H1 (cell line): Measurements from ENCODE around the gene WNT3A. TPM values are rescaled to one million over a fixed set of nuclear protein-coding genes. Genes with fewer than 3 reads are reported as not detected.
"Not testable (repeated sequence)": the region's sequence is repeated elsewhere in the genome, so short reads cannot be mapped to it uniquely, and the experiment has no call there.

ENCODE experiments used
- CTCF ChIA-PET: fragments of 300-600 bp; sonication (Branson Sonifier 250); formaldehyde crosslinking; loops from one replicate; lab custom pipeline; 2021; ENCODE audit not compliant: partially characterized antibody; lab: Charles Lee
- POLR2A ChIA-PET: fragments of 300-600 bp; sonication (Branson Sonifier 250); formaldehyde crosslinking; loops from one replicate; lab custom pipeline; 2021; ENCODE audit warnings: inconsistent platforms; ENCODE audit not compliant: partially characterized antibody; lab: Charles Lee
- DNase-seq, 2 experiments: peaks; one replicate each; pipeline versions ENCODE4 v3.0.0 to v3.0.0-alpha.2; 2010 to 2022; ENCODE audit warnings: low spot score in 2 of 2, low read depth in 1 of 2, mixed read lengths in 1 of 2
- FAIRE-seq: peaks from 2 replicates; lab custom pipeline; 2011; peaks lifted over from hg19 to GRCh38; lab: Jason Lieb, UNC
- H2AFZ ChIP-seq: 2 replicates; pipeline ENCODE4 v1.8.1; 2012; ENCODE audit warnings: low read length, inconsistent platforms
- H2AK5ac ChIP-seq: 2 replicates; pipeline ENCODE4 v1.6.1; 2013; ENCODE audit warnings: low read depth, low read length
- H2BK120ac ChIP-seq: replicated peaks from 2 replicates; pipeline ENCODE3; 2013; ENCODE audit warnings: low read depth, low read length, inconsistent platforms
- H2BK12ac ChIP-seq: 2 replicates; pipeline ENCODE4 v1.6.1; 2013; ENCODE audit warnings: low read depth, low read length
- H2BK15ac ChIP-seq: 2 replicates; pipeline ENCODE4 v1.6.1; 2013; ENCODE audit warnings: low read length
- H2BK20ac ChIP-seq: 2 replicates; pipeline ENCODE4 v1.6.1; 2013; ENCODE audit warnings: low read length
- H2BK5ac ChIP-seq: 2 replicates; pipeline ENCODE4 v1.6.1; 2013; ENCODE audit warnings: low read depth, low read length
- H3K14ac ChIP-seq: 2 replicates; pipeline ENCODE4 v1.6.1; 2013; ENCODE audit warnings: inconsistent platforms; ENCODE audit not compliant: insufficient read length
- H3K18ac ChIP-seq: 2 replicates; pipeline ENCODE4 v1.6.1; 2013; ENCODE audit warnings: low read length; ENCODE audit errors: extremely low read depth
- H3K23ac ChIP-seq: 2 replicates; pipeline ENCODE4 v1.6.1; 2013; ENCODE audit warnings: inconsistent platforms; ENCODE audit not compliant: insufficient read length
- H3K23me2 ChIP-seq: 2 replicates; pipeline ENCODE4 v1.6.1; 2013; ENCODE audit warnings: low read depth, low read length
- H3K27ac ChIP-seq: 2 replicates; pipeline ENCODE4 v1.6.1; 2011; ENCODE audit warnings: low read depth, low read length, inconsistent platforms
- H3K27me3 ChIP-seq, 4 experiments: replicated peaks in 1 of 4; 1 replicate in 1 of 4; 2 replicates in 3 of 4; pipeline versions ENCODE4 v1.6.1 to v1.8.1; 2011 to 2013; ENCODE audit warnings: low read length in 3 of 4, mild to moderate bottlenecking in 3 of 4, inconsistent platforms in 2 of 4, mixed read lengths in 2 of 4, moderate library complexity in 1 of 4; ENCODE audit not compliant: control insufficient read depth in 3 of 4, insufficient read depth in 3 of 4; ENCODE audit errors: extremely low read depth in 1 of 4
- H3K36me3 ChIP-seq, 4 experiments: 2 replicates each; pipeline versions ENCODE4 v1.6.1 to v1.8.1; 2011 to 2013; ENCODE audit warnings: mild to moderate bottlenecking in 4 of 4, low read length in 3 of 4, moderate library complexity in 2 of 4, control low read depth in 1 of 4, inconsistent platforms in 1 of 4; ENCODE audit not compliant: insufficient read depth in 4 of 4, control insufficient read depth in 2 of 4
- H3K4ac ChIP-seq: replicated peaks from 2 replicates; pipeline ENCODE3; 2013; ENCODE audit warnings: low read length, low read depth, mixed read lengths, inconsistent platforms; ENCODE audit not compliant: insufficient read length
- H3K4me1 ChIP-seq, 4 experiments: replicated peaks in 1 of 4; 1 replicate in 1 of 4; 2 replicates in 3 of 4; pipeline versions ENCODE4 v1.6.1 to v1.8.1; 2011 to 2013; ENCODE audit warnings: low read length in 3 of 4, inconsistent platforms in 2 of 4, mixed read lengths in 1 of 4; ENCODE audit not compliant: insufficient read depth in 4 of 4, control insufficient read depth in 3 of 4
- H3K4me2 ChIP-seq, 2 experiments: 2 replicates each; pipeline versions ENCODE4 v1.6.1 to v1.8.1; 2011 to 2013; ENCODE audit warnings: low read depth in 2 of 2, low read length in 2 of 2, control low read depth in 1 of 2, inconsistent platforms in 1 of 2, mild to moderate bottlenecking in 1 of 2; ENCODE audit not compliant: insufficient read depth in 1 of 2
- H3K4me3 ChIP-seq, 4 experiments: fragments of 200-600, 300-600 bp in 1 of 4; sonication (generic), shearing (Covaris generic), sonication (Bioruptor Twin) in 1 of 4; 2 replicates each; pipeline versions ENCODE4 v1.5.1 to v1.8.1; 2011 to 2016; ENCODE audit warnings: low read length in 4 of 4, low read depth in 3 of 4, control low read depth in 2 of 4, inconsistent platforms in 2 of 4, mild to moderate bottlenecking in 2 of 4, mixed read lengths in 1 of 4, moderate library complexity in 1 of 4; ENCODE audit not compliant: insufficient read depth in 2 of 4; ENCODE audit errors: extremely low read depth in 1 of 4
- H3K56ac ChIP-seq: replicated peaks from 2 replicates; pipeline ENCODE3; 2013; ENCODE audit warnings: low read depth, mild to moderate bottlenecking, mixed read lengths, low read length, inconsistent platforms; ENCODE audit not compliant: insufficient read length
- H3K79me1 ChIP-seq: 2 replicates; pipeline ENCODE4 v1.6.1; 2013; ENCODE audit warnings: low read depth, low read length, control low read depth
- H3K79me2 ChIP-seq, 2 experiments: 2 replicates each; pipeline versions ENCODE4 v1.6.1 to v1.8.1; 2012 to 2013; ENCODE audit warnings: low read length in 2 of 2, mild to moderate bottlenecking in 2 of 2, inconsistent platforms in 1 of 2; ENCODE audit not compliant: insufficient read depth in 2 of 2, control insufficient read depth in 1 of 2
- H3K9ac ChIP-seq, 4 experiments: replicated peaks in 1 of 4; 1 replicate in 1 of 4; 2 replicates in 3 of 4; pipeline versions ENCODE4 v1.6.1 to v1.8.1; 2011 to 2013; ENCODE audit warnings: low read depth in 3 of 4, low read length in 3 of 4, control low read depth in 2 of 4, mild to moderate bottlenecking in 2 of 4, moderate library complexity in 2 of 4, inconsistent platforms in 1 of 4; ENCODE audit errors: extremely low read depth in 1 of 4
- H3K9me3 ChIP-seq, 2 experiments: 2 replicates each; pipeline versions ENCODE4 v1.6.1 to v1.8.1; 2012 to 2013; ENCODE audit warnings: mild to moderate bottlenecking in 2 of 2, moderate library complexity in 2 of 2, control low read depth in 1 of 2, inconsistent platforms in 1 of 2, low read depth in 1 of 2, low read length in 1 of 2, mixed read lengths in 1 of 2; ENCODE audit not compliant: insufficient read depth in 2 of 2
- H4K20me1 ChIP-seq, 2 experiments: replicated peaks in 1 of 2; 2 replicates each; pipeline versions ENCODE3 to v1.8.1; 2011 to 2013; ENCODE audit warnings: inconsistent platforms in 2 of 2, low read length in 2 of 2, mild to moderate bottlenecking in 1 of 2; ENCODE audit not compliant: insufficient read depth in 2 of 2, control insufficient read depth in 1 of 2
- H4K5ac ChIP-seq: 2 replicates; pipeline ENCODE4 v1.6.1; 2013; ENCODE audit warnings: low read length, low read depth, mixed read lengths, inconsistent platforms; ENCODE audit not compliant: insufficient read length
- H4K8ac ChIP-seq: 2 replicates; pipeline ENCODE4 v1.8.0; 2013; ENCODE audit warnings: mild to moderate bottlenecking, moderate library complexity, low read length, inconsistent platforms; ENCODE audit not compliant: insufficient read depth; ENCODE audit errors: extremely low read depth
- H4K91ac ChIP-seq: replicated peaks from 2 replicates; pipeline ENCODE3; 2013; ENCODE audit warnings: low read length, mixed read lengths, inconsistent platforms; ENCODE audit not compliant: insufficient read length
- WGBS, 2 experiments: shearing (Covaris generic) in 1 of 2; methylation state at CpG; one replicate each; pipeline versions ENCODE4 v1.1.6 to v1.1.7; 2013 to 2015; ENCODE audit warnings: low lambda C conversion rate in 2 of 2, mixed read lengths in 2 of 2, inconsistent platforms in 1 of 2, low coverage in 1 of 2, missing lambda C conversion rate in 1 of 2; ENCODE audit not compliant: insufficient replicate concordance in 2 of 2, insufficient coverage in 1 of 2, insufficient read length in 1 of 2; ENCODE audit errors: extremely low coverage in 1 of 2, missing lambda C conversion rate in 1 of 2; 5-methylcytosine and 5-hydroxymethylcytosine counted together
- polyA plus RNA-seq, 7 experiments: library from polyadenylated mRNA; depleted of rRNA in 3 of 7; stranded (reverse) in 5 of 7; unstranded in 2 of 7; fragments of >200 nt in 5 of 7; fragments of 200-250 nt in 2 of 7; gene quantifications; 1 replicate in 5 of 7; 2 replicates in 1 of 7; 4 replicates in 1 of 7; pipeline versions ENCODE4 v1.2.1 to v1.2.3, GENCODE V29; 2011 to 2013; ENCODE audit warnings: missing spikeins in 2 of 7, mixed read lengths in 2 of 7
- total RNA-seq: library from RNA; stranded (reverse); fragmentation: NEBNext Ultra II Directional; extraction: Animal tissue kit (Norgen Biotek cat#: 25700); gene quantifications from 2 replicates; pipeline ENCODE4 v1.2.1, GENCODE V29; 2021

WNT3A gene
- total and polyA plus RNA-seq, 2 of the 8 experiments (the other 6 are each of a cell fraction or from before 2014, with no cell fraction given), result 0.08 to 0.19 TPM

GRCh38 chr1:228019722-228020083, 12.9 kb downstream of the WNT3A start:
- 90% methylated on average over 5 of the region's 5 CpGs; no CpG with 5 or more reads in 1 of the 2 experiments for WGBS, 2 experiments
- H3K56ac ChIP-seq, H3K79me1 ChIP-seq, POLR2A ChIA-PET, H2BK20ac ChIP-seq, H4K8ac ChIP-seq, H4K5ac ChIP-seq, H2AFZ ChIP-seq, H2BK15ac ChIP-seq, DNase-seq, H2BK12ac ChIP-seq, H3K14ac ChIP-seq, H3K9me3 ChIP-seq, H3K9ac ChIP-seq, H3K4ac ChIP-seq, H3K36me3 ChIP-seq, H3K4me3 ChIP-seq, H3K23me2 ChIP-seq, H2BK5ac ChIP-seq, H3K23ac ChIP-seq, H3K4me1 ChIP-seq, H3K4me2 ChIP-seq, FAIRE-seq, H3K27ac ChIP-seq, H3K79me2 ChIP-seq, H4K91ac ChIP-seq, H3K18ac ChIP-seq, H2AK5ac ChIP-seq, H2BK120ac ChIP-seq, H4K20me1 ChIP-seq: not testable (repeated sequence)
- H3K27me3 ChIP-seq, result peaks cover 0 to 14% (median 4%) of the 10 kb centered on the region in 4 experiments; a peak in 4 of 7 replicates
- CTCF ChIA-PET, result interaction anchor here (0.8 to 8.3 kb wide), 2 partner anchors 9 to 14 kb away, joined by 3 to 64 read pairs; partner anchors contain the start of gene WNT3A
